Effector CD4-positive, alpha-beta T cell (primary cell): ENCODE measurements around the gene SYNGAP1.
"Not testable (repeated sequence)": the region's sequence is repeated elsewhere in the genome, so short reads cannot be mapped to it uniquely, and the experiment has no call there.

ENCODE experiments used
- DNase-seq: peaks from one replicate; pipeline ENCODE4 v3.0.0-alpha.2; 2020

SYNGAP1 gene

GRCh38 chr6:33440649-33441309 is 20.9 kb downstream of the SYNGAP1 start:
- DNase-seq = no peak

GRCh38 chr6:33441457-33441856 is 21.6 kb downstream of the SYNGAP1 start:
- DNase-seq = no peak

GRCh38 chr6:33442283-33442682 is 22.4 kb downstream of the SYNGAP1 start:
- no peak for DNase-seq

GRCh38 chr6:33443025-33443424 is 23.2 kb downstream of the SYNGAP1 start:
- no peak for DNase-seq

- no peak for DNase-seq
Observed at GRCh38 chr6:33443619-33444504, 24.0 kb downstream of the SYNGAP1 start.

- no peak for DNase-seq
Observed at GRCh38 chr6:33445119-33445603, 25.3 kb downstream of the SYNGAP1 start.

GRCh38 chr6:33446356-33446755 is 26.5 kb downstream of the SYNGAP1 start:
- no peak for DNase-seq

GRCh38 chr6:33450434-33450833 is 30.6 kb downstream of the SYNGAP1 start:
- no peak for DNase-seq

GRCh38 chr6:33451606-33452005 is 31.7 kb downstream of the SYNGAP1 start:
- no peak for DNase-seq

- DNase-seq = no peak
Observed at GRCh38 chr6:33452496-33452895, 32.6 kb downstream of the SYNGAP1 start.

GRCh38 chr6:33453393-33454008 is 33.6 kb downstream of the SYNGAP1 start:
- DNase-seq = no peak

GRCh38 chr6:33454009-33454946 is 34.4 kb downstream of the SYNGAP1 start, which contains the start of gene ZBTB9:
Gene ZBTB9 (plus strand): TSS chr6:33454576. CDS start chr6:33455101, 525 bp downstream.
- peak; percentile 92 for DNase-seq

GRCh38 chr6:33455051-33455450 is 35.2 kb downstream of the SYNGAP1 start:
- no peak for DNase-seq

GRCh38 chr6:33456156-33456555 is 36.3 kb downstream of the SYNGAP1 start:
- DNase-seq = no peak

- DNase-seq = no peak
Observed at GRCh38 chr6:33458676-33459075, 38.8 kb downstream of the SYNGAP1 start.

- no peak for DNase-seq
Observed at GRCh38 chr6:33459226-33459625, 39.4 kb downstream of the SYNGAP1 start.

- DNase-seq = no peak
Observed at GRCh38 chr6:33466075-33466735, 46.3 kb downstream of the SYNGAP1 start.

- DNase-seq = no peak
Observed at GRCh38 chr6:33467091-33467490, 47.2 kb downstream of the SYNGAP1 start.

- no peak for DNase-seq
Observed at GRCh38 chr6:33469661-33470060, 49.8 kb downstream of the SYNGAP1 start.

- no peak for DNase-seq
Observed at GRCh38 chr6:33477864-33478263, 58.0 kb downstream of the SYNGAP1 start.

- no peak for DNase-seq
Observed at GRCh38 chr6:33481192-33481591, 61.3 kb downstream of the SYNGAP1 start.

- not testable (repeated sequence) for DNase-seq
Observed at GRCh38 chr6:33482620-33483019, 62.8 kb downstream of the SYNGAP1 start.
